Suprapubic skin (tissue), 3 donors: ENCODE measurements around the gene IL34.

ENCODE experiments used
- CTCF ChIP-seq, 2 donors: fragments of 200-600 bp in 1 of 2; fragments of 450-650 bp in 1 of 2; sonication (generic) in 1 of 2; IDR thresholded peaks; one replicate each; pipeline ENCODE4 v1.5.1; 2016 to 2019; ENCODE audit warnings: antibody characterized with exemption in 2 of 2, mild to moderate bottlenecking in 1 of 2, moderate library complexity in 1 of 2
- POLR2A ChIP-seq, 2 donors: fragments of 450-650 bp; IDR thresholded peaks; one replicate each; pipeline ENCODE4 v1.6.1; 2017; ENCODE audit warnings: antibody characterized with exemption in 2 of 2, mild to moderate bottlenecking in 2 of 2, moderate library complexity in 2 of 2

GRCh38 chr16:70676675-70677498, 30.5 kb downstream of the IL34 start:
- no peak for TF ChIP-seq CTCF (IDR thresholded peaks at IDR 0.05)
- no peak for TF ChIP-seq POLR2A (IDR thresholded peaks at IDR 0.05)
